Osteocyte (in vitro differentiated cells): Measurements from ENCODE around the gene PPP1R13B. TPM values are rescaled to one million over a fixed set of nuclear protein-coding genes. Genes with fewer than 3 reads are reported as not detected.

Experiments
- DNase-seq: peaks from one replicate; pipeline ENCODE4 v3.0.0; 2021; ENCODE audit warnings: mixed read lengths; ENCODE audit not compliant: unreplicated experiment; ENCODE audit errors: extremely low spot score
- H3K27ac Mint-ChIP-seq: one replicate; pipeline ENCODE4 v1.8.0; 2021; ENCODE audit warnings: mild to moderate bottlenecking, mixed read lengths; ENCODE audit not compliant: unreplicated experiment
- H3K27me3 Mint-ChIP-seq: one replicate; pipeline ENCODE4 v1.8.0; 2021; ENCODE audit warnings: mixed read lengths; ENCODE audit not compliant: unreplicated experiment
- H3K36me3 Mint-ChIP-seq: one replicate; pipeline ENCODE4 v1.8.0; 2021; ENCODE audit warnings: mixed read lengths; ENCODE audit not compliant: unreplicated experiment
- H3K4me1 Mint-ChIP-seq: one replicate; pipeline ENCODE4 v1.8.0; 2021; ENCODE audit warnings: mixed read lengths; ENCODE audit not compliant: unreplicated experiment
- H3K4me3 Mint-ChIP-seq: one replicate; pipeline ENCODE4 v1.8.0; 2021; ENCODE audit warnings: mild to moderate bottlenecking, moderate library complexity, mixed read lengths; ENCODE audit not compliant: unreplicated experiment
- H3K9me3 Mint-ChIP-seq: one replicate; pipeline ENCODE4 v1.8.0; 2021; ENCODE audit warnings: mixed read lengths; ENCODE audit not compliant: unreplicated experiment
- total RNA-seq: library from RNA; stranded (reverse); gene quantifications from 2 replicates; pipeline ENCODE4 v1.2.1, GENCODE V29; 2021
- TF ChIP-seq, protein P1 (sequence below): fragments of 200-600 bp; sonication (generic); IDR thresholded peaks from 2 replicates; pipeline ENCODE4 v1.5.0; 2021; ENCODE audit warnings: antibody characterized with exemption, mild to moderate bottlenecking, moderate library complexity

PPP1R13B gene
- total RNA-seq, 1 donor from 2014 or later = 7.9 TPM

GRCh38 chr14:103699901-103700752, 147.2 kb downstream of the PPP1R13B start:
- H3K4me3 Mint-ChIP-seq = no peak overlapping the region
- no peak overlapping the region for H3K27ac Mint-ChIP-seq
- H3K9me3 Mint-ChIP-seq = no peaks in the 10 kb centered on the region

GRCh38 chr14:103699261-103699661, 148.1 kb downstream of the PPP1R13B start:
- DNase-seq = peak; percentile 78
- H3K27me3 Mint-ChIP-seq = no peaks in the 10 kb centered on the region
- no peak overlapping the region for H3K27ac Mint-ChIP-seq
- peaks cover 23% of the 10 kb centered on the region for H3K4me1 Mint-ChIP-seq
- H3K36me3 Mint-ChIP-seq = peaks cover 24% of the 10 kb centered on the region
- no peak overlapping the region for H3K4me3 Mint-ChIP-seq
- TF ChIP-seq, protein P1, sequence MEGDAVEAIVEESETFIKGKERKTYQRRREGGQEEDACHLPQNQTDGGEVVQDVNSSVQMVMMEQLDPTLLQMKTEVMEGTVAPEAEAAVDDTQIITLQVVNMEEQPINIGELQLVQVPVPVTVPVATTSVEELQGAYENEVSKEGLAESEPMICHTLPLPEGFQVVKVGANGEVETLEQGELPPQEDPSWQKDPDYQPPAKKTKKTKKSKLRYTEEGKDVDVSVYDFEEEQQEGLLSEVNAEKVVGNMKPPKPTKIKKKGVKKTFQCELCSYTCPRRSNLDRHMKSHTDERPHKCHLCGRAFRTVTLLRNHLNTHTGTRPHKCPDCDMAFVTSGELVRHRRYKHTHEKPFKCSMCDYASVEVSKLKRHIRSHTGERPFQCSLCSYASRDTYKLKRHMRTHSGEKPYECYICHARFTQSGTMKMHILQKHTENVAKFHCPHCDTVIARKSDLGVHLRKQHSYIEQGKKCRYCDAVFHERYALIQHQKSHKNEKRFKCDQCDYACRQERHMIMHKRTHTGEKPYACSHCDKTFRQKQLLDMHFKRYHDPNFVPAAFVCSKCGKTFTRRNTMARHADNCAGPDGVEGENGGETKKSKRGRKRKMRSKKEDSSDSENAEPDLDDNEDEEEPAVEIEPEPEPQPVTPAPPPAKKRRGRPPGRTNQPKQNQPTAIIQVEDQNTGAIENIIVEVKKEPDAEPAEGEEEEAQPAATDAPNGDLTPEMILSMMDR = no peak
- H3K9me3 Mint-ChIP-seq = no peaks in the 10 kb centered on the region

More at GRCh38 chr14:103699901-103700752, 147.2 kb downstream of the PPP1R13B start:
- TF ChIP-seq, protein P1 = no peak
- DNase-seq = no peak
- no peaks in the 10 kb centered on the region for H3K27me3 Mint-ChIP-seq
- peaks cover 23% of the 10 kb centered on the region for H3K4me1 Mint-ChIP-seq
- H3K36me3 Mint-ChIP-seq = peaks cover 29% of the 10 kb centered on the region

DNA sequence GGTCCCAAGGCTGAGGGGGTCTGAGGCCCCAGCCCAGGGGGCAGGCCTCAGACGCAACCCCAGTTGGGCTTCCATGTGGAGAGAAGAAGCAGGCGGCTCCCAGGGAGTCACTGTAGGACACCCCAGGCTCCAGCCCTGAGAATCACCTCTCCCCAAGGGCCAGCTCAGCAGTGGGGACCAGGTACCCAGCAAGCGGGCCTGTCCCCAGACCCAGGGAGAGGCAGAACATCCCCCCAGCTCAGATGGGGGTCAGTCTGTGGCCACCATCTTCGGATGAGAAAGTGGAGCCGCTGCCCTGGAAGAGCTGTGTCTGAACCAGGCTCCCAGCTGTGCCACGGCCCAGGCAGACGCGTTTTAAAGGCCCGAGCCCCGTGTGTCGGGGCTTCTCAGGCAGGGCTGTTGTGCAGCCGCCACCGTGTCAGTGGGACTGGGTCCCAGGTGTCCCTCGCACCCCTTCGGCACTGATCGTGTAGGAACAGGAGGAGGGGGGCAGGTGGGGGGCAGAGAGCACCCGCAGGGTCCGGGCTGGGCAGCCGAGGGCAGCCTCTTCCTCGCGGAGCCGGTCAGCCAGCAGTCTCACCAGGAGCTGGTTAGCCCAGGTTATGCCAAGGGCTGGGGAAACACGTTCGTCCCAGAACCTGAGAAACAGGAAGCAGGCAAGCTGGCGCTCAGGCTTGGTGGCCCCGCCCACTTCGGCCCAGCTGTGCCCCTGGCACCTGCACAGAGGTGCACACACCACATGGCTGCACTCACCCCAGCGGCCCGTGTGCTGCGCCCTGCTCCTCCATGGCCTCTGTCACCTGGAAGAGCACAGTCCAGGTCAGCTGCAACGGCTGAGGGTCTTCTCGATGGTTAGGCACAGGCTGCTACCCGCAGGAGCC, 148.8 kb downstream of the PPP1R13B start:
- Mint-ChIP-seq H3K9me3 (no peaks in the 10 kb centered on the region), H3K27ac (no peak overlapping the region), H3K4me3 (no peak overlapping the region), H3K27me3 (no peaks in the 10 kb centered on the region), H3K4me1 (peaks cover 23% of the 10 kb centered on the region), H3K36me3 (peaks cover 29% of the 10 kb centered on the region)
- no peak for DNase-seq
- TF ChIP-seq, protein P1 = no peak

DNA sequence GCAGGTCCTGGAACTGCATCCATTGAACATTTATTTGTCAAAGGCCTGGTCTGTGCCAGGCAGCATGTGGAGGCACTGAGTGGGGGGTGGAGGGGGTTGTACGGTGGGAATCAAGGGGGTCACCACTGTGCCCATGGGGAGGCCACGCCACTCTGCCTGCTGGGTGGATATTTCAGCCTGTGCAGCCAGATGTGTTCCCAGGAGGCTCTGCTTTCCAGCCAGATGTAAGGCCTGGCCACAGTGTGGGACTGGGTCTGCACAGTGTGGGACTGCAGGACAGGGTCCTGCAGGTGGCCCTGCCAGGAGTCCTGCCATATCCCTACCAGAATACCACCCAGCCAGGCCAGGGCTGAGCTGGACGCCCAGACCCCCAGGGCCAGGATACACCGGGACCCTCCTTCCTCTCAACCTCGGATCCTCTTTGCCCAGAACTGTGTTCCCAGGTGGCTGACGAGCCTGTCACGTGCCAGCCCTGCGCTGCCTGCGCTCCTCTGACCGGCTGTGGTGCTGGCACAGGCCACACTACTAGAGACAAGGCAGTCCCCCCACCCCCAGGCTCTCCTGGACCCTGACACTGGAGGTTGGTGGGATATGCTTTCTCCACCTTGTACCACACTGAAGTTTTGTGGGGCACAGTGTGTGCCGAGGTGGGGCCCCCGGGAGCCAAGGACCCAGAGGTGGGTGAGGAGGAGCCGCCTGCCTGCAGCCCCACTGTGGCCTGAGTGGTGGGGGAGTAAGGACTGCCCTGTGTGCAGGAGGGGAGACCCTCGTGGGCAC, 149.6 kb downstream of the PPP1R13B start:
- Mint-ChIP-seq H3K27ac (peak overlapping the region; percentile 75), H3K4me3 (no peak overlapping the region), H3K27me3 (no peaks in the 10 kb centered on the region), H3K4me1 (peaks cover 23% of the 10 kb centered on the region), H3K9me3 (no peaks in the 10 kb centered on the region), H3K36me3 (peaks cover 29% of the 10 kb centered on the region)
- peak; percentile 80 for DNase-seq
- TF ChIP-seq, protein P1 = no peak
